K562 (cell line): ENCODE measurements around the gene RHBDF2. TPM values are rescaled to one million over a fixed set of nuclear protein-coding genes. Genes with fewer than 3 reads are reported as not detected.

Experiments
- ARID2 ChIP-seq: fragments of 450-650 bp; IDR thresholded peaks from 2 replicates; pipeline ENCODE4 v1.6.1; 2017; ENCODE audit warnings: antibody characterized with exemption, mild to moderate bottlenecking
- CTCFL ChIP-seq: IDR thresholded peaks from 2 replicates; pipeline ENCODE4 v1.6.1; 2011; ENCODE audit warnings: borderline replicate concordance, low read depth, mild to moderate bottlenecking, moderate library complexity, low read length; ENCODE audit not compliant: insufficient read depth, poor library complexity, severe bottlenecking
- E2F8 ChIP-seq: fragments of 450-650 bp; IDR thresholded peaks from 2 replicates; pipeline ENCODE4 v1.7.1; 2018; ENCODE audit warnings: mild to moderate bottlenecking, low read depth; ENCODE audit not compliant: partially characterized antibody
- GMEB1 ChIP-seq: fragments of 250-450 bp; sonication (Bioruptor Pico); IDR thresholded peaks from 2 replicates; pipeline ENCODE4 v1.4.0; 2020; ENCODE audit warnings: mild to moderate bottlenecking
- HIVEP1 ChIP-seq: fragments of 250-450 bp; sonication (Bioruptor Pico); IDR thresholded peaks from 2 replicates; pipeline ENCODE4 v1.4.0; 2020; ENCODE audit warnings: mild to moderate bottlenecking
- ID3 ChIP-seq, 2 experiments: fragments of 250-450 bp in 1 of 2; fragments of 450-650 bp in 1 of 2; sonication (Bioruptor Pico) in 1 of 2; IDR thresholded peaks; 2 replicates each; pipeline versions ENCODE4 v1.6.1 to v1.8.0; 2016 to 2021; ENCODE audit warnings: mild to moderate bottlenecking in 2 of 2, moderate library complexity in 2 of 2, missing compliant biosample characterization in 1 of 2, missing genetic modification characterization in 1 of 2
- ILF3 ChIP-seq: fragments of 450-650 bp; IDR thresholded peaks from 2 replicates; pipeline ENCODE4 v1.6.1; 2018; ENCODE audit warnings: antibody characterized with exemption, mild to moderate bottlenecking, moderate library complexity, borderline replicate concordance
- NONO ChIP-seq, 2 experiments: fragments of 200-400 bp in 1 of 2; fragments of 450-650 bp in 1 of 2; formaldehyde crosslinking in 1 of 2; IDR thresholded peaks; 2 replicates each; pipeline ENCODE4 v1.6.1; 2017; ENCODE audit warnings: low read depth in 2 of 2, mild to moderate bottlenecking in 2 of 2, moderate library complexity in 2 of 2, low read length in 1 of 2
- POLR3A ChIP-seq: IDR thresholded peaks from 2 replicates; pipeline ENCODE4 v1.6.1; 2011; ENCODE audit warnings: borderline replicate concordance, mild to moderate bottlenecking, moderate library complexity; ENCODE audit not compliant: insufficient read length, insufficient read depth; ENCODE audit errors: extremely low read depth
- SREBF1 ChIP-seq: fragments of 150-350 bp; IDR thresholded peaks from 2 replicates; pipeline ENCODE4 v1.6.1; 2014; ENCODE audit warnings: antibody characterized with exemption, low read depth, low read length, borderline replicate concordance
- STAG1 ChIP-seq: sonication (generic); formaldehyde crosslinking; IDR thresholded peaks from 2 replicates; pipeline ENCODE4 v1.5.0; 2020; ENCODE audit warnings: missing genetic modification reagents, borderline replicate concordance
- TCF3 ChIP-seq: sonication (generic); formaldehyde crosslinking; IDR thresholded peaks from 2 replicates; pipeline ENCODE4 v1.4.0; 2020; ENCODE audit warnings: mild to moderate bottlenecking, missing genetic modification reagents
- TEAD1 ChIP-seq, 2 experiments: fragments of 450-650 bp in 1 of 2; sonication (generic) in 1 of 2; formaldehyde crosslinking; IDR thresholded peaks; 2 replicates each; pipeline versions ENCODE4 v1.4.0 to v1.8.0; 2020 to 2022; ENCODE audit warnings: mild to moderate bottlenecking in 2 of 2, missing genetic modification reagents in 1 of 2
- ZBTB12 ChIP-seq: fragments of 250-450 bp; sonication (Bioruptor Pico); IDR thresholded peaks from 2 replicates; pipeline ENCODE4 v1.4.0; 2020
- ZNF184 ChIP-seq: sonication (generic); formaldehyde crosslinking; IDR thresholded peaks from 2 replicates; pipeline ENCODE4 v1.5.0; 2020; ENCODE audit warnings: missing genetic modification reagents
- ZNF511 ChIP-seq: sonication (generic); formaldehyde crosslinking; IDR thresholded peaks from 2 replicates; pipeline ENCODE4 v1.8.0; 2022; ENCODE audit warnings: mild to moderate bottlenecking, missing genetic modification reagents
- polyA plus RNA-seq, 8 experiments: library from polyadenylated mRNA; depleted of rRNA in 4 of 8; stranded (reverse) in 5 of 8; unstranded in 3 of 8; fragments of >200 nt; fragmentation: Nextera tagmentation in 2 of 8; fragmentation: Illumina TruSeq in 1 of 8; extraction: Ambion mirVana in 2 of 8; extraction: Trizol in 1 of 8; gene quantifications; 2 replicates each; pipeline versions ENCODE4 v1.2.1 to v1.2.3, GENCODE V29; 2011 to 2014; ENCODE audit warnings: inconsistent platforms in 1 of 8, missing spikeins in 1 of 8
- total RNA-seq, 7 experiments: library from RNA; depleted of rRNA in 6 of 7; stranded (reverse); fragments of >200 nt in 6 of 7; fragmentation: Illumina TruSeq in 2 of 7; extraction: Trizol in 2 of 7; gene quantifications; 2 replicates each; pipeline versions ENCODE4 v1.2.1 to v1.2.3, GENCODE V29; 2011 to 2021; ENCODE audit warnings: low replicate concordance in 1 of 7

The RHBDF2 gene
- total and polyA plus RNA-seq, 9 of the 15 experiments (the other 6 are each of a cell fraction or from before 2014, with no cell fraction given), result 0.04 to 2.8 (median 1.1) TPM

GRCh38 chr17:76458580-76459490 is 42.4 kb downstream of the RHBDF2 start (continued):
- peak; percentile 65; the same call in 1 of the 2 replicates for TF ChIP-seq ARID2
- no peak for TF ChIP-seq HIVEP1 (CRISPR knock-in tag)
- TF ChIP-seq SREBF1, result no peak
- no peak for TF ChIP-seq GMEB1 (CRISPR knock-in tag)
- TF ChIP-seq ILF3, result no peak
- peak; percentile 72; the same call in 1 of the 2 replicates for TF ChIP-seq STAG1
- TF ChIP-seq NONO (IDR thresholded peaks at IDR 0.05; ENCODE audit: low read depth in 2 of 2, low read length in 1 of 2), result no peak
- no peak for TF ChIP-seq E2F8
- TF ChIP-seq ZNF511 (CRISPR knock-in tag), result no peak
- TF ChIP-seq CTCFL, result peak; percentile 66
- no peak for TF ChIP-seq POLR3A
- TF ChIP-seq ID3 (CRISPR knock-in tag; IDR thresholded peaks at IDR 0.05), result no peak
- no peak for TF ChIP-seq ID3 (tag; IDR thresholded peaks at IDR 0.05)
- TF ChIP-seq ZBTB12, result no peak
- TF ChIP-seq TEAD1 (CRISPR knock-in tag; IDR thresholded peaks at IDR 0.05), result peak in 1 of 2 experiments; percentile 34; a peak in 1 of 4 replicates
- TF ChIP-seq ZNF184 (CRISPR knock-in tag), result no peak
- 0 out of 2 replicates have a peak, but pooled peaks have one; percentile 37 for TF ChIP-seq TCF3
